ENCODE data around the gene SBF2. TPM values are rescaled to one million over a fixed set of nuclear protein-coding genes. Genes with fewer than 3 reads are reported as not detected.

The SBF2 gene
- total RNA-seq, 1 donor from 2014 or later = 30.7 TPM

DNA sequence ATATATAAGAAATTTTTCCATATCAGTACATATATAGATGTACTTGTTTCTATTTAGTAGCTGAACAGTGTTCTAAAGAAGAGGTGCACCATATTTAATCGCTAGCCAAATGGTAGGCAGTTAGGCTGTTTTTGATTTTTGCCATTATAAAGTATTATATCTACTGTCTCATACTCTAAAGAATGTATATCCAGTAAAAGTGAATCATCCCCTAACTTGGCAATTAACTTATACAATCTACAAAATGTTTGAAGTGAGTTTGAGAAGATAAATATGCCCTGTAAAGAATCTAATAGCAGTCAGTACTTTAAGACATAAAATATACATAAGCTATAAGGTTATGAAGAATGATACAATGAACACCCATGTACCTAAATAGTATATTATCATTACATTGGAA is 338.6 kb downstream of the SBF2 start:
- H3K27ac Mint-ChIP-seq (ENCODE audit: unreplicated experiment) = no peak overlapping the region
- H3K27me3 Mint-ChIP-seq (ENCODE audit: unreplicated experiment) = peaks cover 2% of the 10 kb centered on the region
- no peak overlapping the region for H3K4me3 Mint-ChIP-seq (ENCODE audit: unreplicated experiment)
- no peaks in the 10 kb centered on the region for H3K9me3 Mint-ChIP-seq (ENCODE audit: unreplicated experiment)
- no peaks in the 10 kb centered on the region for H3K36me3 Mint-ChIP-seq (ENCODE audit: unreplicated experiment)
- no peak for DNase-seq
- no peaks in the 10 kb centered on the region for H3K4me1 Mint-ChIP-seq (ENCODE audit: low read depth, unreplicated experiment)
- TF ChIP-seq, protein P1, sequence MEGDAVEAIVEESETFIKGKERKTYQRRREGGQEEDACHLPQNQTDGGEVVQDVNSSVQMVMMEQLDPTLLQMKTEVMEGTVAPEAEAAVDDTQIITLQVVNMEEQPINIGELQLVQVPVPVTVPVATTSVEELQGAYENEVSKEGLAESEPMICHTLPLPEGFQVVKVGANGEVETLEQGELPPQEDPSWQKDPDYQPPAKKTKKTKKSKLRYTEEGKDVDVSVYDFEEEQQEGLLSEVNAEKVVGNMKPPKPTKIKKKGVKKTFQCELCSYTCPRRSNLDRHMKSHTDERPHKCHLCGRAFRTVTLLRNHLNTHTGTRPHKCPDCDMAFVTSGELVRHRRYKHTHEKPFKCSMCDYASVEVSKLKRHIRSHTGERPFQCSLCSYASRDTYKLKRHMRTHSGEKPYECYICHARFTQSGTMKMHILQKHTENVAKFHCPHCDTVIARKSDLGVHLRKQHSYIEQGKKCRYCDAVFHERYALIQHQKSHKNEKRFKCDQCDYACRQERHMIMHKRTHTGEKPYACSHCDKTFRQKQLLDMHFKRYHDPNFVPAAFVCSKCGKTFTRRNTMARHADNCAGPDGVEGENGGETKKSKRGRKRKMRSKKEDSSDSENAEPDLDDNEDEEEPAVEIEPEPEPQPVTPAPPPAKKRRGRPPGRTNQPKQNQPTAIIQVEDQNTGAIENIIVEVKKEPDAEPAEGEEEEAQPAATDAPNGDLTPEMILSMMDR (IDR thresholded peaks at IDR 0.05; ENCODE audit: partially characterized antibody, unreplicated experiment) = no peak

- H3K27me3 Mint-ChIP-seq (ENCODE audit: unreplicated experiment) = peaks cover 2% of the 10 kb centered on the region
Observed at GRCh38 chr11:9953994-9954626, 339.9 kb downstream of the SBF2 start.

DNA sequence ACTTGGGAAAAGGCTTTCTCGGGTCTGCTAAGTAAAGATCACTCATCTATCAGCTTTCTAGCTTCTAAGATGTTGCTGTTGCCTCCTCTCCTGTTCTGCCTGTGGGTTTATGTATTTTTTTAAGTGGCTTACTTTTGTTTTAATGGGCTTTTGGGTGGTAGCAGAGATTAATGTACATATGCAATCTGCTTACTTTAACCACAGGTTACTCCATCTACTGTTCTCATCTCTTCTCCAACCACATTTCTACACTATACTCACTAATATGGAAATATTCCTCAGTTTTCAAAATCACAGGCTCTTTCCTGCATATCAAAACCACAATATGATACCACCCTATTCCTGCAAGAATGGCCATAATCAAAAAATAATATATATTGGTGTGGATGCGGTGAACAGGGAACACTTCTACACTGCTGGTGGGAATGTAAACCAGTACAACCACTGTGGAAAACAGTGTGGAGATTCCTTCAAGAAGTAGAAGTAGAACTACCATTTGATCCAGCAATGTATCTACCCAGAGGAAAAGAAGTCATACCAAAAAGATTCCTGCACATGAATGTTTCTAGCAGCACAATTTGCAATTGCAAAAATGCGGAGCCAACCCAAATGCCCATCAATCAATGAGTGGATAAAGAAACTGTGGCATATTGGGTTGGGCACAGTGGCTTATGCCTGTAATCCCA is 341.4 kb downstream of the SBF2 start:
- no peak overlapping the region for H3K4me3 Mint-ChIP-seq (ENCODE audit: unreplicated experiment)
- H3K9me3 Mint-ChIP-seq (ENCODE audit: unreplicated experiment) = no peaks in the 10 kb centered on the region
- H3K27me3 Mint-ChIP-seq (ENCODE audit: unreplicated experiment) = no peaks in the 10 kb centered on the region
- no peak overlapping the region for H3K27ac Mint-ChIP-seq (ENCODE audit: unreplicated experiment)
- TF ChIP-seq, protein P1 (IDR thresholded peaks at IDR 0.05; ENCODE audit: partially characterized antibody, unreplicated experiment) = no peak
- no peak for DNase-seq
- H3K4me1 Mint-ChIP-seq (ENCODE audit: low read depth, unreplicated experiment) = no peaks in the 10 kb centered on the region
- no peaks in the 10 kb centered on the region for H3K36me3 Mint-ChIP-seq (ENCODE audit: unreplicated experiment)

More at GRCh38 chr11:9953994-9954626, 339.9 kb downstream of the SBF2 start:
- H3K9me3 Mint-ChIP-seq (ENCODE audit: unreplicated experiment) = no peaks in the 10 kb centered on the region
- H3K36me3 Mint-ChIP-seq (ENCODE audit: unreplicated experiment) = no peaks in the 10 kb centered on the region
- no peak overlapping the region for H3K4me3 Mint-ChIP-seq (ENCODE audit: unreplicated experiment)
- H3K27ac Mint-ChIP-seq (ENCODE audit: unreplicated experiment) = no peak overlapping the region
- H3K4me1 Mint-ChIP-seq (ENCODE audit: low read depth, unreplicated experiment) = no peaks in the 10 kb centered on the region
- no peak for DNase-seq
- TF ChIP-seq, protein P1 (IDR thresholded peaks at IDR 0.05; ENCODE audit: partially characterized antibody, unreplicated experiment) = no peak

GRCh38 chr11:9951807-9952206 is 342.2 kb downstream of the SBF2 start:
- TF ChIP-seq, protein P1 (IDR thresholded peaks at IDR 0.05; ENCODE audit: partially characterized antibody, unreplicated experiment) = no peak
- no peaks in the 10 kb centered on the region for H3K27me3 Mint-ChIP-seq (ENCODE audit: unreplicated experiment)
- no peaks in the 10 kb centered on the region for H3K9me3 Mint-ChIP-seq (ENCODE audit: unreplicated experiment)
- no peak overlapping the region for H3K4me3 Mint-ChIP-seq (ENCODE audit: unreplicated experiment)
- no peak for DNase-seq
- no peaks in the 10 kb centered on the region for H3K4me1 Mint-ChIP-seq (ENCODE audit: low read depth, unreplicated experiment)
- no peak overlapping the region for H3K27ac Mint-ChIP-seq (ENCODE audit: unreplicated experiment)
- H3K36me3 Mint-ChIP-seq (ENCODE audit: unreplicated experiment) = no peaks in the 10 kb centered on the region

GRCh38 chr11:9950462-9950861 is 343.6 kb downstream of the SBF2 start:
- TF ChIP-seq, protein P1 (IDR thresholded peaks at IDR 0.05; ENCODE audit: partially characterized antibody, unreplicated experiment) = no peak
- DNase-seq = no peak
- H3K9me3 Mint-ChIP-seq (ENCODE audit: unreplicated experiment) = no peaks in the 10 kb centered on the region
- H3K27me3 Mint-ChIP-seq (ENCODE audit: unreplicated experiment) = no peaks in the 10 kb centered on the region
- H3K36me3 Mint-ChIP-seq (ENCODE audit: unreplicated experiment) = no peaks in the 10 kb centered on the region
- H3K4me3 Mint-ChIP-seq (ENCODE audit: unreplicated experiment) = no peak overlapping the region
- no peaks in the 10 kb centered on the region for H3K4me1 Mint-ChIP-seq (ENCODE audit: low read depth, unreplicated experiment)
- H3K27ac Mint-ChIP-seq (ENCODE audit: unreplicated experiment) = no peak overlapping the region

All from glutamatergic neuron (in vitro differentiated cells).